Subcutaneous preadipocyte (primary cell): ENCODE measurements around the gene PCSK5. TPM values are rescaled to one million over a fixed set of nuclear protein-coding genes. Genes with fewer than 3 reads are reported as not detected.

ENCODE experiments used
- total RNA-seq: library from RNA; depleted of rRNA; stranded (reverse); fragments of >200 nt; gene quantifications from 2 replicates; pipeline ENCODE4 v1.2.3, GENCODE V29; 2012

Gene PCSK5
- total RNA-seq, result 4.8 and 9.8 TPM in 2 replicates

GRCh38 chr9:75890472-75891276 is at the start of gene PCSK5:
Gene PCSK5, plus strand, starts transcription at chr9:75890673. Its CDS starts 509 bp downstream, at chr9:75891182.

GRCh38 chr9:76394195-76394959 is 503.9 kb downstream of the PCSK5 start, which contains the start of gene RFK:
Gene RFK, minus strand, starts transcription at chr9:76394426. Its CDS starts 255 bp downstream, at chr9:76394171.

